Thyroid gland (tissue), 4 donors: ENCODE measurements around the gene ZKSCAN7. TPM values are rescaled to one million over a fixed set of nuclear protein-coding genes. Genes with fewer than 3 reads are reported as not detected.

Experiments
- DNase-seq, 2 donors: peaks; one replicate each; pipeline ENCODE4 v3.0.0-alpha.2; 2019
- H3K27ac ChIP-seq, 3 donors: fragments of 200-600 bp; sonication (generic); 1 replicate in 2 of 3; 2 replicates in 1 of 3; pipeline ENCODE4 v1.5.1; 2016 to 2019; ENCODE audit warnings: mild to moderate bottlenecking in 1 of 3, moderate library complexity in 1 of 3
- H3K27me3 ChIP-seq: fragments of 200-600 bp; sonication (generic); one replicate; pipeline ENCODE4 v1.5.1; 2019
- H3K36me3 ChIP-seq, 2 donors: fragments of 200-600 bp; sonication (generic); one replicate each; pipeline ENCODE4 v1.5.1; 2016 to 2019
- H3K4me1 ChIP-seq, 2 donors: fragments of 200-600 bp; sonication (generic); one replicate each; pipeline ENCODE4 v1.5.1; 2017 to 2019
- H3K4me3 ChIP-seq, 3 donors: fragments of 200-600 bp; sonication (generic); replicated peaks in 1 of 3; 1 replicate in 2 of 3; 2 replicates in 1 of 3; pipeline ENCODE4 v1.5.1; 2016; ENCODE audit warnings: mild to moderate bottlenecking in 1 of 3
- H3K9me3 ChIP-seq: fragments of 200-600 bp; sonication (generic); one replicate; pipeline ENCODE4 v1.5.1; 2017
- POLR2A ChIP-seq, 2 donors: fragments of 450-650 bp; IDR thresholded peaks; one replicate each; pipeline ENCODE4 v1.6.1; 2017; ENCODE audit warnings: antibody characterized with exemption in 2 of 2, mild to moderate bottlenecking in 2 of 2, moderate library complexity in 1 of 2
- WGBS, 2 donors: methylation state at CpG; one replicate each; pipeline ENCODE4 v1.1.5; 2017; 5-methylcytosine and 5-hydroxymethylcytosine counted together
- intact Hi-C: fragments of 100-400 bp; cut with DNase I; formaldehyde crosslinking; loops from one replicate; pipeline ENCODE4 v1.15.1; 2023
- total RNA-seq, 4 donors: library from RNA; depleted of rRNA; stranded (reverse); fragments of >200 nt; gene quantifications; one replicate each; pipeline ENCODE4 v1.2.3, GENCODE V29; 2016
- TF ChIP-seq, protein P1 (sequence below), 6 experiments: fragments of 200-600 bp in 3 of 6; fragments of 450-650 bp in 3 of 6; sonication (generic) in 3 of 6; IDR thresholded peaks; one replicate each; pipeline ENCODE4 v1.5.1; 2016 to 2019; ENCODE audit warnings: antibody characterized with exemption in 6 of 6, mild to moderate bottlenecking in 2 of 6, inconsistent platforms in 1 of 6, moderate library complexity in 1 of 6

The ZKSCAN7 gene
- total RNA-seq, 4 donors from 2014 or later: 6.1 to 12.0 (median 10.0) TPM

GRCh38 chr3:44510000-44510368 is 45.0 kb upstream of the ZKSCAN7 start:
- Histone ChIP-seq H3K9me3 (no peaks in the 10 kb centered on the region), H3K4me1 (peaks cover 4 to 9% of the 10 kb centered on the region in 2 donors), H3K4me3 (peak overlapping the region; percentile 21 to 69 (median 61)), H3K27me3 (no peaks in the 10 kb centered on the region), H3K36me3 (no peaks in the 10 kb centered on the region), H3K27ac (peak overlapping the region in 2 of 3 donors; percentile 76)
- intact Hi-C loops: loop anchor here (10.0 kb wide), 1 partner anchor 175 kb away; the partner anchor contains the start of gene TCAIM
- no peak for DNase-seq
- 0 to 1% methylated on average over 6 of the region's 6 CpGs for WGBS, 2 donors
- no peak for TF ChIP-seq POLR2A (IDR thresholded peaks at IDR 0.05)
- TF ChIP-seq, protein P1, sequence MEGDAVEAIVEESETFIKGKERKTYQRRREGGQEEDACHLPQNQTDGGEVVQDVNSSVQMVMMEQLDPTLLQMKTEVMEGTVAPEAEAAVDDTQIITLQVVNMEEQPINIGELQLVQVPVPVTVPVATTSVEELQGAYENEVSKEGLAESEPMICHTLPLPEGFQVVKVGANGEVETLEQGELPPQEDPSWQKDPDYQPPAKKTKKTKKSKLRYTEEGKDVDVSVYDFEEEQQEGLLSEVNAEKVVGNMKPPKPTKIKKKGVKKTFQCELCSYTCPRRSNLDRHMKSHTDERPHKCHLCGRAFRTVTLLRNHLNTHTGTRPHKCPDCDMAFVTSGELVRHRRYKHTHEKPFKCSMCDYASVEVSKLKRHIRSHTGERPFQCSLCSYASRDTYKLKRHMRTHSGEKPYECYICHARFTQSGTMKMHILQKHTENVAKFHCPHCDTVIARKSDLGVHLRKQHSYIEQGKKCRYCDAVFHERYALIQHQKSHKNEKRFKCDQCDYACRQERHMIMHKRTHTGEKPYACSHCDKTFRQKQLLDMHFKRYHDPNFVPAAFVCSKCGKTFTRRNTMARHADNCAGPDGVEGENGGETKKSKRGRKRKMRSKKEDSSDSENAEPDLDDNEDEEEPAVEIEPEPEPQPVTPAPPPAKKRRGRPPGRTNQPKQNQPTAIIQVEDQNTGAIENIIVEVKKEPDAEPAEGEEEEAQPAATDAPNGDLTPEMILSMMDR (IDR thresholded peaks at IDR 0.05): no peak

- intact Hi-C loops: loop anchor here (10.0 kb wide), 1 partner anchor 176 kb away; the partner anchor contains the start of gene TCAIM
- TF ChIP-seq, protein P1 (IDR thresholded peaks at IDR 0.05): no peak
- TF ChIP-seq POLR2A (IDR thresholded peaks at IDR 0.05): no peak
- 32 to 33% methylated on average over 4 of the region's 4 CpGs for WGBS, 2 donors
These were observed 43.8 kb upstream of the ZKSCAN7 start for GRCh38 chr3:44511238-44511566.

GRCh38 chr3:44513513-44513912 is 41.5 kb upstream of the ZKSCAN7 start:
- Histone ChIP-seq H3K27ac (no peak overlapping the region), H3K9me3 (no peaks in the 10 kb centered on the region), H3K4me3 (no peak overlapping the region), H3K36me3 (no peaks in the 10 kb centered on the region), H3K27me3 (no peaks in the 10 kb centered on the region), H3K4me1 (peaks cover 4 to 9% of the 10 kb centered on the region in 2 donors)
- TF ChIP-seq POLR2A (IDR thresholded peaks at IDR 0.05): no peak
- 26 to 29% methylated on average over 3 of the region's 3 CpGs for WGBS, 2 donors
- no peak for DNase-seq
- intact Hi-C loops: loop anchor here (10.0 kb wide), 1 partner anchor 179 kb away; the partner anchor contains the start of gene TCAIM

More at GRCh38 chr3:44511238-44511566, 43.8 kb upstream of the ZKSCAN7 start:
- Histone ChIP-seq H3K27ac (peak overlapping the region; percentile 67 to 77 (median 76)), H3K9me3 (no peaks in the 10 kb centered on the region), H3K36me3 (no peaks in the 10 kb centered on the region), H3K4me1 (peaks cover 4 to 9% of the 10 kb centered on the region in 2 donors), H3K27me3 (no peaks in the 10 kb centered on the region), H3K4me3 (peak overlapping the region; percentile 21 to 61 (median 57))
- peak; percentile 3 to 26 for DNase-seq

- Histone ChIP-seq H3K27ac (no peak overlapping the region), H3K36me3 (no peaks in the 10 kb centered on the region), H3K9me3 (no peaks in the 10 kb centered on the region), H3K4me1 (no peaks in the 10 kb centered on the region), H3K27me3 (no peaks in the 10 kb centered on the region), H3K4me3 (no peak overlapping the region)
- no peak for DNase-seq
- TF ChIP-seq, protein P1 (IDR thresholded peaks at IDR 0.05): no peak
- no peak for TF ChIP-seq POLR2A (IDR thresholded peaks at IDR 0.05)
- WGBS, 2 donors: 57 to 62% methylated on average over 3 of the region's 3 CpGs
- intact Hi-C loops: loop anchor here (10.0 kb wide), 1 partner anchor 181 kb away; the partner anchor contains the start of gene TCAIM
These were observed 38.8 kb upstream of the ZKSCAN7 start for GRCh38 chr3:44516230-44516629.

- intact Hi-C loops: loop anchor here (10.0 kb wide), 1 partner anchor 184 kb away; the partner anchor contains the start of gene TCAIM
- WGBS, 2 donors: 63 to 77% methylated on average over 2 of the region's 2 CpGs
- H3K36me3 ChIP-seq: no peaks in the 10 kb centered on the region
- no peak for DNase-seq
- TF ChIP-seq, protein P1 (IDR thresholded peaks at IDR 0.05): no peak
- TF ChIP-seq POLR2A (IDR thresholded peaks at IDR 0.05): no peak
- no peaks in the 10 kb centered on the region for H3K9me3 ChIP-seq
- no peaks in the 10 kb centered on the region for H3K27me3 ChIP-seq
- no peak overlapping the region for H3K4me3 ChIP-seq
- H3K27ac ChIP-seq: no peak overlapping the region
- H3K4me1 ChIP-seq: no peaks in the 10 kb centered on the region
These were observed 36.2 kb upstream of the ZKSCAN7 start for GRCh38 chr3:44518782-44519156.
